ENCODE measurements around the gene COMMD9. TPM values are rescaled to one million over a fixed set of nuclear protein-coding genes. Genes with fewer than 3 reads are reported as not detected.

The COMMD9 gene
- total RNA-seq, 4 donors from 2014 or later: 38.0 to 74.6 (median 45.4) TPM

DNA sequence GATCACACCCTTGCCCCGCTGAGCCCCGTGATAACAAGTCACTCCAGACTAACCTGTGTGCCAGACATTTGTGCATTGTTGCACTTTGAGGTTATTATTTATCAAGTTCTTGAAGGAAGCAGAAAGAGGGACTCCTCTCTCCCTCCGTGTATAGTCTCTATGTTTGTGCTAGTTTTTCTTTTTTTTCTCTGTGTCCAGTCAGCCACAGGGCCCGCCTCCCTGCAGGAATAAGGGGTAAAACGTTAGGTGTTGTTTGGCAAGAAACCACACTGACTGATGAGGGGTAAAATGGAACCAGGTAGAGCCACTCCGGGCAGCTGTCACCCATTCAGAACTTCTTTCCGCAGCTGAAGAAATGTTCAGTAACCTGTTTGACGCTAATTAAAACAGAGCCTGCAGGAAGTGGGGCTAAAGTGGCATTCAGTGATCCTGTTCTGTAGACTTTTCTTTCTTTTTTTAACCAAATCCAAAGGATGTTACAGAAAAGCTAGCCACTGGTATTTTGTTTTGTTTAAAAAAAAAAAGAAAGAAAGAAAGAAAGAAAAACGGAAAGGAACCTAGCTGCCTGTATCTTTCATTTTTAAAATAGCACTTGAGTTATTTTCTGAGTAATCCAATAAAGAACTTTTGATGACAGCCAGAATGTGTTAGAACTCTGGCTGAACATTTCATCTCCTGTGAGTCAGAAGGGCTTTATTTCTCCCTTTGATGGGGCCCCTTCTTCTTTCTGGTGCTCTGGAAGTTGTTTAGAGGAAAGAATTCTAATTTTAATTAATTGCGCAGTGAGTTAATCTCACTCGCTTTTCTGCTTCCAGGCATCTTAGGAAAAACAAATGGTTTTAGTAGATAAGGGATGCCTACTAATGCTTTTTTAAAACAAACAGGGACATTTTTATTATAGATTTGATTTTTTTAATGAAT, 58.2 kb downstream of the COMMD9 start:
- TF ChIP-seq, protein P1, sequence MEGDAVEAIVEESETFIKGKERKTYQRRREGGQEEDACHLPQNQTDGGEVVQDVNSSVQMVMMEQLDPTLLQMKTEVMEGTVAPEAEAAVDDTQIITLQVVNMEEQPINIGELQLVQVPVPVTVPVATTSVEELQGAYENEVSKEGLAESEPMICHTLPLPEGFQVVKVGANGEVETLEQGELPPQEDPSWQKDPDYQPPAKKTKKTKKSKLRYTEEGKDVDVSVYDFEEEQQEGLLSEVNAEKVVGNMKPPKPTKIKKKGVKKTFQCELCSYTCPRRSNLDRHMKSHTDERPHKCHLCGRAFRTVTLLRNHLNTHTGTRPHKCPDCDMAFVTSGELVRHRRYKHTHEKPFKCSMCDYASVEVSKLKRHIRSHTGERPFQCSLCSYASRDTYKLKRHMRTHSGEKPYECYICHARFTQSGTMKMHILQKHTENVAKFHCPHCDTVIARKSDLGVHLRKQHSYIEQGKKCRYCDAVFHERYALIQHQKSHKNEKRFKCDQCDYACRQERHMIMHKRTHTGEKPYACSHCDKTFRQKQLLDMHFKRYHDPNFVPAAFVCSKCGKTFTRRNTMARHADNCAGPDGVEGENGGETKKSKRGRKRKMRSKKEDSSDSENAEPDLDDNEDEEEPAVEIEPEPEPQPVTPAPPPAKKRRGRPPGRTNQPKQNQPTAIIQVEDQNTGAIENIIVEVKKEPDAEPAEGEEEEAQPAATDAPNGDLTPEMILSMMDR (IDR thresholded peaks at IDR 0.05; ENCODE audit: low read depth): no peak

DNA sequence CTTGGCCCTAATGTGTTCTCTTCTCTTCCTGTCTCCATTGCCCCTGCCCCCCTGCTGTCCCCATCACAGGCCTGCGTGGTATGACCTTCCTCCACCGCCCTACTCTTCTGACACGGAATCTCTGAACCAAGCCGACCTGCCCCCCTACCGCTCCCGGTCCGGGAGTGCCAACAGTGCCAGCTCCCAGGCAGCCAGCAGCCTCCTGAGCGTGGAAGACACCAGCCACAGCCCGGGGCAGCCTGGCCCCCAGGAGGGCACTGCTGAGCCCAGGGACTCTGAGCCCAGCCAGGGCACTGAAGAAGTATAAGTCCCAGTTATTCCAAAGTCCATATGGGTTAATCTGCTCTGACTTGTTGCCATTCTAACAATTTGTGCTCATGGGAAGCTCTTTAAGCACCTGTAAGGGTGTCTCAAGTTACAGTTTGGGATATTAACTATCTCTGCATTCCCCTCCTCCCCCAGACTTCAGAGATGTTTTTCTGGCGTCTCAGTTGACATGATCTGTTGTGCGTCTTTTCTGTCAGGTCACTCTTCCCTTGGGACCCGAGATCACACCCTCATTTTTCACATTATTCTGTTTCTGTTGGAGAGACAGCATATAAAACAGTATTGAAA, 60.0 kb downstream of the COMMD9 start:
- TF ChIP-seq, protein P1 (IDR thresholded peaks at IDR 0.05; ENCODE audit: low read depth): no peak

DNA sequence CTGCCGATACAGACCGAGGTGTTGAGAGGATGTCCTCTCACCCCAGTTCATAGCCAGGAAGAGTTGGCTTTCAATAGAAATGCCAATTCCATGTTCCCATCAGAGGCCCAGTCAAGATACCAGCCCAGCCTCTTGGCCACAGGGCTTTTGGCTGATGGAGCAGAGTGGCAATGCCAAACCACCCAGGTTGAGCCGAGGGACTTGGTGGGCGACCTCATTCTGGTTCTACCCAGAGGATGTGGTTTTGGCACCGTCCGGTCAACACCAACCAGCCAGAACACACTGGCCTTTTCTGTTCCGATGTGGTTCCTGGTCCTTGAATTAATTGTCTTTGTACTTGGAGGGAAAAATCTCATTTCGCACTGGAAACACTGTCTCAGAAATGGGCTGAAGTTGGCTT, 60.5 kb downstream of the COMMD9 start:
- TF ChIP-seq, protein P1 (IDR thresholded peaks at IDR 0.05; ENCODE audit: low read depth): no peak

DNA sequence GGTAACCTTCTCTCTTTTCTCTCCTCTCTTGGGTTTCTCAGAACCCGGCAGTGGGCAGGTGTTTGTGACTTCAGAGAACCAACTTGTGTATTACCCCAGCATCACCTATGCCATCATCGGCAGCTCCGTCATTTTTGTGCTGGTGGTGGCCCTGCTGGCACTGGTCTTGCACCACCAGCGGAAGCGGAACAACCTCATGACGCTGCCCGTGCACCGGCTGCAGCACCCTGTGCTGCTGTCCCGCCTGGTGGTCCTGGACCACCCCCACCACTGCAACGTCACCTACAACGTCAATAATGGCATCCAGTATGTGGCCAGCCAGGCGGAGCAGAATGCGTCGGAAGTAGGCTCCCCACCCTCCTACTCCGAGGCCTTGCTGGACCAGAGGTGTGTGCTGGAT, 62.2 kb downstream of the COMMD9 start:
- TF ChIP-seq, protein P1 (IDR thresholded peaks at IDR 0.05; ENCODE audit: low read depth): no peak

DNA sequence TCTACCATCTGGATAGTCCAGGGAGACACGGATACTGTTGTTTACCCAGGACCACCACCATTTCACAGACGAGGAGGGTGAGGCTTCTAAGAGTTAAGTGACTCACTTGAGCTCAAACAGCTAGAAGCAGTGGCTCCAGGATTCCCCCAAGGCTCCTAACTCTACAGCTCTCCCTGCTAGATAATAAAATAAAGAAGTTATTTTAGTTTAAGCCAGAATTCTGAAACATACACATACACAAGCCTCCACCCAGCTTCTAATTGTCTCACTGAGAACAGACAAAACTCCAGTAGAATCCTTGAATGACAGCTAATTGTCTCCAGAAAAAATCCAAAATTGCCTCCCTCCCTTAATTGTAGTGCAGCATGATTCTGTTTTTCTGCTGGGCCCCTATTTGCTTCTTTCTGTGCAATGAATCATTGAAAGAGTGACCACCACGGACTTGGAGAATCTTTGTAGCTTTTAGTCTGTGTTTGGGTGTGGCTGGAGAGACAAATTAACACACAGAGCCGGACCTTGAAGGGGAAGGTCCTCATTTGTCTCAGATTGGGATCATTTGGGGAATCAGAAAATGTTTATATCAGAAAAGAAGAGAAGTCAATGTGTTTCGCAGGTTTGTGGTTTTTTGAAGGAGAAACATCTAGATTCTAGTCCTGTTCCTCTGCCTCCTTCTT, 64.9 kb downstream of the COMMD9 start:
- TF ChIP-seq, protein P1 (IDR thresholded peaks at IDR 0.05; ENCODE audit: low read depth): no peak

DNA sequence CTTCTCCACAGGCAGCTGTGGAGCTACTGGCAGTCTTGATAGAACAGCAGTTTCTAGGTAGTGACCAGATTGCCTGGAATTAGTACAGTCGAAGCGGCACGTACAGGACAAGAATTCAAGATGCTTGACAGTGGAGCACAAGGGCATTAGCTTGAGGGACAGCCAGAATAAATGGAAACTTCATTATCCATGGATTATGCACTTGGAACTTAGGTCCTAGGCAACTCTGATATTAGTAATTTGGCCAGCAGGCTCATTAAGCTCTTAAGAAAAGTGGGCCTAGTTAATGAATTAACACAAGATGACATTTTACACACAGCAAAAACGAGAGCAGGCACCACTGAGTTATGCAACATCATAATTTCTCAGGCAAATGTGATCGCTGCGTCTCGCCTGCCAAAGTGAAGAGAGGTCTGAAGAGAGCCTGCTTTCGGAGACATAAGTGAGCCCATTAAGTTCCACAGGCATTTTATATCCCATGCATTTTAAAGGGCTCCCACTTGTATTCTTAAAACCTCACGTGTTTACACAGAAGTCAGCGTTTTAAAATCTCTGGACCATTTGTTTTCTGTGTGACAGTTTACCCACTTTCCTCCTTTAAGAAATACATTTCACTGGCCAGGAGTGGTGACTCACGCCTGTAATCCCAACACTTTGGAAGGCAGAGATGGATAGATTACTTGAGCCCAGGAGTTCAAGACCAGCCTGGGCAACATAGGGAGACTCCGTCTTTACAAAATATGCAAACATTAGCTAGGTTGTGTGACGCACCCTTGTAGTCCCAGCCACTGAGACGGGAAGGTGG, 66.2 kb downstream of the COMMD9 start:
- TF ChIP-seq, protein P1 (IDR thresholded peaks at IDR 0.05; ENCODE audit: low read depth): no peak

Other genes with a start within 250 kb of the COMMD9 start
- gene PRR5L, start 6.9 kb upstream of the COMMD9 start, total RNA-seq: 10 to 100 TPM; 10.6 to 24.8 (median 12.9) TPM
- 10 to 100 TPM; 14.3 to 19.1 (median 15.6) TPM for gene TRAF6, start 220.8 kb upstream of the COMMD9 start, total RNA-seq